GM12872 (cell line): ENCODE results near the gene ANKDD1B.

Experiments used
- CTCF ChIP-seq: IDR thresholded peaks from 3 replicates; pipeline ENCODE4 v1.5.1; 2011; ENCODE audit warnings: low read depth, mild to moderate bottlenecking, low read length, moderate library complexity; ENCODE audit not compliant: insufficient read depth

ANKDD1B gene

DNA sequence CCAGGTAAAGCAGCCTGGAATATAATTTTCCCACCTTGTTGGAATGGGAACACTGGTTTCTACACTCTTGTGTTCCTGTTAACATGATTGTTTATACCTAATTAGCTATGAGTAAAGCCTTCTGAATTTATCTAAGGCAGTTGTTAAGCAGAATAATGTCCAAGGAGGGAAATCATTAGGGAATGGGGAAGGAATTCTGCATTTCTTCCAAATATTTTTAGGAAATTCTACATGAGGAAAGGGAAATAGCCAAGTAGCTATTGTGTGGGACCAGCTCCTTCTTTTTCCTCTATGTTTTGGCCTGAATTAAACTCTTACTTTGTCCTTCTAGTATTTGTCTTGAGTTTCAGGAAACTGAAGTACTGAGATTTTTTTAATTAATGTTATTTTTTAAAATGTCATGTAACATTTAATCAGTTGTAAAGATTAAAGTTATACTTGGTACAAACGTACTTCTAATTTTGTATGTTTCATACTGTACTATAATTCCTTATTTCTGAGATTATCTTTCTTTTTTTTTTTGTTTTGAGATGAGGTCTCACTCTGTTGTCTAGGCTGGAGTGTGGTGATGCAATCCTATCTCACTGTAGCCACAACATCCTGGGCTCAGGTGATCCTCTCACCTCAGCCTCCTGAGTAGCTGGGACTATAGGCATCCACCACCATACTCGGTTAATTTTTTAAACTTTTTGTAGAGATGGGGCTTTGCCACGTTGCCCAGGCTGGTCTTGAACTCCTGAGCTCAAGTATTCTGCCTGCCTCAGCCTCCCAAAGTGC is 28.5 kb downstream of the ANKDD1B start:
- TF ChIP-seq CTCF = no peak

DNA sequence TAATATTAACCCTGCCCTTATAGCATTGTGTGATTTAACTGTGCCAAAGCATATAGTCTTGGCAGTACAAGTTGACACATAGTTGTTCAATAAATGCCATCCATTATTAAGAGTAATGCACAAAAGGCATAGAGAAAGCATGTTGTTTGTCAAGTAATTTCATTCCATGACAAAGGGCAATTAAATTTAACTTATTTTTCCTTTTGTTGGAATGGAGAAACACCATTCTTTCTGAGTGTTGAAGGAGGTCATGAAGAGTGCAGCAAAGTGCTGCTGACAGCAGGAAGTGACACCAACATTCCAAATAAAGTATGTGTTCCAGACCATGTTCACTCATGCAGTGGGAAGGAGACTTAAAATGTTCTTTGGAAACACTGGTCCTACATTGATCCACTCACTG is 29.1 kb downstream of the ANKDD1B start:
- TF ChIP-seq CTCF = no peak

- no peak for TF ChIP-seq CTCF
Measured at GRCh38 chr5:75640826-75641225, 29.6 kb downstream of the ANKDD1B start.

GRCh38 chr5:75648712-75649111 is 37.5 kb downstream of the ANKDD1B start:
- no peak for TF ChIP-seq CTCF

- TF ChIP-seq CTCF = no peak
Measured at GRCh38 chr5:75651575-75652238, 40.5 kb downstream of the ANKDD1B start.

- TF ChIP-seq CTCF = no peak
Measured at GRCh38 chr5:75653521-75653920, 42.3 kb downstream of the ANKDD1B start.

GRCh38 chr5:75654693-75655295 is 43.5 kb downstream of the ANKDD1B start:
- TF ChIP-seq CTCF = no peak
